Mesendoderm (in vitro differentiated cells): Measurements from ENCODE around the gene TMOD1.

ENCODE experiments used
- DNase-seq: peaks from one replicate; pipeline ENCODE4 v3.0.0; 2013
- H2AK5ac ChIP-seq: 2 replicates; pipeline ENCODE4 v1.6.1; 2013; ENCODE audit warnings: low read length, inconsistent platforms
- H2BK120ac ChIP-seq: 2 replicates; pipeline ENCODE4 v1.6.1; 2013; ENCODE audit warnings: low read depth, mild to moderate bottlenecking, low read length, moderate library complexity, mixed read lengths
- H2BK15ac ChIP-seq: replicated peaks from 2 replicates; pipeline ENCODE4 v1.6.1; 2013; ENCODE audit warnings: low read depth, mild to moderate bottlenecking, moderate library complexity
- H2BK5ac ChIP-seq: 2 replicates; pipeline ENCODE4 v1.6.1; 2013; ENCODE audit warnings: low read length, inconsistent platforms
- H3K18ac ChIP-seq: 2 replicates; pipeline ENCODE4 v1.6.1; 2013; ENCODE audit warnings: mild to moderate bottlenecking, low read length, mixed read lengths
- H3K23ac ChIP-seq: one replicate; pipeline ENCODE4 v1.6.1; 2013; ENCODE audit warnings: low read length
- H3K27ac ChIP-seq: 2 replicates; pipeline ENCODE4 v1.5.1; 2013; ENCODE audit warnings: low read depth, mild to moderate bottlenecking, inconsistent platforms, low read length, moderate library complexity
- H3K27me3 ChIP-seq: 2 replicates; pipeline ENCODE4 v1.6.1; 2013; ENCODE audit warnings: low read length, control low read depth, mild to moderate bottlenecking, inconsistent platforms; ENCODE audit not compliant: insufficient read depth, poor library complexity
- H3K36me3 ChIP-seq: 2 replicates; pipeline ENCODE4 v1.6.1; 2013; ENCODE audit warnings: low read length, inconsistent platforms; ENCODE audit not compliant: control insufficient read depth, insufficient read depth
- H3K4ac ChIP-seq: one replicate; pipeline ENCODE4 v1.6.1; 2013; ENCODE audit warnings: low read depth, mild to moderate bottlenecking, low read length, moderate library complexity
- H3K4me1 ChIP-seq: 2 replicates; pipeline ENCODE4 v1.6.1; 2013; ENCODE audit warnings: low read depth, low read length, inconsistent platforms; ENCODE audit not compliant: control insufficient read depth
- H3K4me2 ChIP-seq: 2 replicates; pipeline ENCODE4 v1.6.1; 2013; ENCODE audit warnings: low read length
- H3K4me3 ChIP-seq: 2 replicates; pipeline ENCODE4 v1.5.1; 2013; ENCODE audit warnings: mild to moderate bottlenecking, low read length
- H3K56ac ChIP-seq: one replicate; pipeline ENCODE4 v1.6.1; 2013; ENCODE audit warnings: low read length
- H3K79me1 ChIP-seq: 2 replicates; pipeline ENCODE4 v1.6.1; 2013; ENCODE audit warnings: low read length, inconsistent platforms
- H3K79me2 ChIP-seq: 2 replicates; pipeline ENCODE4 v1.6.1; 2013; ENCODE audit warnings: mild to moderate bottlenecking, low read length; ENCODE audit not compliant: control insufficient read depth, insufficient read depth
- H3K9ac ChIP-seq: 2 replicates; pipeline ENCODE4 v1.6.1; 2013; ENCODE audit warnings: low read length, inconsistent platforms
- H4K5ac ChIP-seq: one replicate; pipeline ENCODE4 v1.6.1; 2013; ENCODE audit warnings: low read length
- H4K8ac ChIP-seq: one replicate; pipeline ENCODE4 v1.6.1; 2013; ENCODE audit warnings: low read depth, mild to moderate bottlenecking, control low read depth, low read length, moderate library complexity
- WGBS: extraction: QIAGEN DNeasy Blood & Tissue Kit; methylation state at CpG from one replicate; pipeline ENCODE4 v1.1.7; 2013; ENCODE audit warnings: low lambda C conversion rate, missing lambda C conversion rate; ENCODE audit not compliant: insufficient coverage; ENCODE audit errors: extremely low coverage; 5-methylcytosine and 5-hydroxymethylcytosine counted together

Gene TMOD1

GRCh38 chr9:97514531-97514930 lies 13.1 kb downstream of the TMOD1 start:
- H3K9ac ChIP-seq, result no peak overlapping the region
- H3K27me3 ChIP-seq, result no peaks in the 10 kb centered on the region
- H3K18ac ChIP-seq, result no peak overlapping the region
- H3K4ac ChIP-seq, result no peak overlapping the region
- H3K4me1 ChIP-seq, result no peaks in the 10 kb centered on the region
- no peak overlapping the region for H3K27ac ChIP-seq
- no peak overlapping the region for H2BK120ac ChIP-seq
- H3K36me3 ChIP-seq, result no peaks in the 10 kb centered on the region
- WGBS, result no CpG with 5 or more reads among the region's 9 CpGs
- H2BK15ac ChIP-seq, result no peak overlapping the region
- DNase-seq, result no peak
- no peak overlapping the region for H3K4me3 ChIP-seq
- H3K4me2 ChIP-seq, result no peak overlapping the region
- H2BK5ac ChIP-seq, result no peak overlapping the region
- H3K79me2 ChIP-seq, result no peaks in the 10 kb centered on the region
- H2AK5ac ChIP-seq, result no peak overlapping the region
- no peak overlapping the region for H3K56ac ChIP-seq
- no peaks in the 10 kb centered on the region for H3K79me1 ChIP-seq
- H4K5ac ChIP-seq, result no peak overlapping the region
- H3K23ac ChIP-seq, result no peak overlapping the region
- no peak overlapping the region for H4K8ac ChIP-seq

GRCh38 chr9:97515662-97516061 lies 14.2 kb downstream of the TMOD1 start:
- Histone ChIP-seq H3K79me2 (no peaks in the 10 kb centered on the region), H3K9ac (no peak overlapping the region), H3K27ac (no peak overlapping the region), H3K4ac (no peak overlapping the region), H3K4me1 (no peaks in the 10 kb centered on the region), H4K8ac (no peak overlapping the region), H2BK5ac (no peak overlapping the region), H2AK5ac (no peak overlapping the region), H2BK15ac (no peak overlapping the region), H3K18ac (no peak overlapping the region), H3K23ac (no peak overlapping the region), H3K36me3 (no peaks in the 10 kb centered on the region), H3K56ac (no peak overlapping the region), H3K4me2 (no peak overlapping the region), H3K79me1 (no peaks in the 10 kb centered on the region), H3K27me3 (no peaks in the 10 kb centered on the region), H2BK120ac (no peak overlapping the region), H4K5ac (no peak overlapping the region), H3K4me3 (no peak overlapping the region)
- no peak for DNase-seq
- WGBS, result no CpG with 5 or more reads among the region's 6 CpGs

GRCh38 chr9:97516111-97516510 lies 14.6 kb downstream of the TMOD1 start:
- H3K56ac ChIP-seq, result no peak overlapping the region
- no peaks in the 10 kb centered on the region for H3K36me3 ChIP-seq
- H3K27me3 ChIP-seq, result no peaks in the 10 kb centered on the region
- H2BK15ac ChIP-seq, result no peak overlapping the region
- no peak overlapping the region for H2BK120ac ChIP-seq
- H3K9ac ChIP-seq, result no peak overlapping the region
- H3K18ac ChIP-seq, result no peak overlapping the region
- H2AK5ac ChIP-seq, result no peak overlapping the region
- no peak overlapping the region for H3K27ac ChIP-seq
- no peaks in the 10 kb centered on the region for H3K79me1 ChIP-seq
- H3K4me1 ChIP-seq, result no peaks in the 10 kb centered on the region
- no peak overlapping the region for H4K8ac ChIP-seq
- no peak overlapping the region for H2BK5ac ChIP-seq
- no peaks in the 10 kb centered on the region for H3K79me2 ChIP-seq
- no peak overlapping the region for H3K4me2 ChIP-seq
- H4K5ac ChIP-seq, result no peak overlapping the region
- WGBS, result no CpG with 5 or more reads among the region's 8 CpGs
- H3K4me3 ChIP-seq, result no peak overlapping the region
- no peak overlapping the region for H3K23ac ChIP-seq
- H3K4ac ChIP-seq, result no peak overlapping the region
- no peak for DNase-seq

- no peak overlapping the region for H3K4ac ChIP-seq
- H3K4me1 ChIP-seq, result no peaks in the 10 kb centered on the region
- DNase-seq, result no peak
- H2BK120ac ChIP-seq, result no peak overlapping the region
- H3K4me2 ChIP-seq, result no peak overlapping the region
- no peaks in the 10 kb centered on the region for H3K79me1 ChIP-seq
- H2BK5ac ChIP-seq, result no peak overlapping the region
- H3K18ac ChIP-seq, result no peak overlapping the region
- H4K5ac ChIP-seq, result no peak overlapping the region
- H3K27me3 ChIP-seq, result no peaks in the 10 kb centered on the region
- H3K36me3 ChIP-seq, result no peaks in the 10 kb centered on the region
- no peak overlapping the region for H3K56ac ChIP-seq
- no peak overlapping the region for H4K8ac ChIP-seq
- no CpG with 5 or more reads among the region's 14 CpGs for WGBS
- H3K23ac ChIP-seq, result no peak overlapping the region
- H3K79me2 ChIP-seq, result no peaks in the 10 kb centered on the region
- no peak overlapping the region for H3K4me3 ChIP-seq
- H3K27ac ChIP-seq, result no peak overlapping the region
- H2BK15ac ChIP-seq, result no peak overlapping the region
- H2AK5ac ChIP-seq, result no peak overlapping the region
- no peak overlapping the region for H3K9ac ChIP-seq
These were observed 16.0 kb downstream of the TMOD1 start for GRCh38 chr9:97517331-97518089.

- no peak overlapping the region for H3K27ac ChIP-seq
- H2AK5ac ChIP-seq, result no peak overlapping the region
- no peaks in the 10 kb centered on the region for H3K79me1 ChIP-seq
- no peak overlapping the region for H3K4me3 ChIP-seq
- no peak for DNase-seq
- H3K79me2 ChIP-seq, result no peaks in the 10 kb centered on the region
- no peak overlapping the region for H3K4me2 ChIP-seq
- no peaks in the 10 kb centered on the region for H3K27me3 ChIP-seq
- no peaks in the 10 kb centered on the region for H3K36me3 ChIP-seq
- H3K9ac ChIP-seq, result no peak overlapping the region
- H4K5ac ChIP-seq, result no peak overlapping the region
- no peak overlapping the region for H2BK120ac ChIP-seq
- H2BK5ac ChIP-seq, result no peak overlapping the region
- WGBS, result no CpG with 5 or more reads among the region's 9 CpGs
- H3K56ac ChIP-seq, result no peak overlapping the region
- no peak overlapping the region for H3K4ac ChIP-seq
- H3K4me1 ChIP-seq, result no peaks in the 10 kb centered on the region
- no peak overlapping the region for H3K18ac ChIP-seq
- H4K8ac ChIP-seq, result no peak overlapping the region
- H2BK15ac ChIP-seq, result no peak overlapping the region
- no peak overlapping the region for H3K23ac ChIP-seq
These were observed 16.9 kb downstream of the TMOD1 start for GRCh38 chr9:97518166-97518908.
